Mesenchymal stem cell (in vitro differentiated cells and primary cell): ENCODE measurements around the gene GPR152.
"Not testable (repeated sequence)": the region's sequence is repeated elsewhere in the genome, so short reads cannot be mapped to it uniquely, and the experiment has no call there.

Experiments
- DNase-seq: peaks from one replicate; pipeline ENCODE4 v3.0.0-alpha.2; 2013
- H2AFZ ChIP-seq: one replicate; pipeline ENCODE4 v1.6.1; 2013; ENCODE audit warnings: low read depth, mild to moderate bottlenecking, control low read depth, inconsistent platforms, low read length, moderate library complexity
- H2AK5ac ChIP-seq: 2 replicates; pipeline ENCODE4 v1.6.1; 2013; ENCODE audit warnings: low read length, moderate library complexity, mild to moderate bottlenecking, inconsistent platforms; ENCODE audit not compliant: severe bottlenecking
- H2BK120ac ChIP-seq: one replicate; pipeline ENCODE4 v1.6.1; 2013; ENCODE audit warnings: low read depth, mild to moderate bottlenecking, inconsistent platforms, low read length, moderate library complexity
- H2BK12ac ChIP-seq, 2 experiments: one replicate each; pipeline ENCODE4 v1.6.1; 2013; ENCODE audit warnings: inconsistent platforms in 2 of 2, low read length in 2 of 2, mild to moderate bottlenecking in 2 of 2, moderate library complexity in 2 of 2, control low read depth in 1 of 2
- H2BK15ac ChIP-seq: one replicate; pipeline ENCODE4 v1.6.1; 2013; ENCODE audit warnings: mild to moderate bottlenecking, low read depth, inconsistent platforms; ENCODE audit not compliant: poor library complexity, severe bottlenecking
- H2BK5ac ChIP-seq: 2 replicates; pipeline ENCODE4 v1.6.1; 2013; ENCODE audit warnings: low read depth, mild to moderate bottlenecking, low read length, control low read depth, inconsistent platforms; ENCODE audit not compliant: poor library complexity, severe bottlenecking
- H3K14ac ChIP-seq, 2 experiments: one replicate each; pipeline ENCODE4 v1.6.1; 2013; ENCODE audit warnings: inconsistent platforms in 2 of 2, low read length in 2 of 2, control low read depth in 1 of 2, mild to moderate bottlenecking in 1 of 2, moderate library complexity in 1 of 2
- H3K18ac ChIP-seq, 2 experiments: one replicate each; pipeline ENCODE4 v1.6.1; 2013; ENCODE audit warnings: inconsistent platforms in 2 of 2, low read length in 2 of 2, control low read depth in 1 of 2, low read depth in 1 of 2, mild to moderate bottlenecking in 1 of 2
- H3K23ac ChIP-seq, 2 experiments: one replicate each; pipeline ENCODE4 v1.6.1; 2013; ENCODE audit warnings: inconsistent platforms in 2 of 2, low read length in 2 of 2, mild to moderate bottlenecking in 2 of 2, moderate library complexity in 2 of 2, control low read depth in 1 of 2
- H3K27ac ChIP-seq: 2 replicates; pipeline ENCODE4 v1.5.1; 2013; ENCODE audit warnings: mild to moderate bottlenecking, moderate library complexity, low read length, control low read depth, inconsistent platforms; ENCODE audit not compliant: poor library complexity, severe bottlenecking
- H3K27me3 ChIP-seq, 2 experiments: 2 replicates each; pipeline versions ENCODE4 v1.6.1 to v1.7.0; 2013; ENCODE audit warnings: low read length in 2 of 2, mild to moderate bottlenecking in 2 of 2, moderate library complexity in 2 of 2, control low read depth in 1 of 2, inconsistent platforms in 1 of 2; ENCODE audit not compliant: control insufficient read depth in 1 of 2, insufficient read depth in 1 of 2
- H3K36me3 ChIP-seq, 2 experiments: 2 replicates each; pipeline versions ENCODE4 v1.6.1 to v1.7.0; 2013; ENCODE audit warnings: low read length in 2 of 2, control low read depth in 1 of 2, inconsistent platforms in 1 of 2, low read depth in 1 of 2, mild to moderate bottlenecking in 1 of 2; ENCODE audit not compliant: insufficient read depth in 2 of 2, control insufficient read depth in 1 of 2
- H3K4ac ChIP-seq, 2 experiments: one replicate each; pipeline ENCODE4 v1.6.1; 2013; ENCODE audit warnings: inconsistent platforms in 2 of 2, low read length in 2 of 2, mild to moderate bottlenecking in 2 of 2, moderate library complexity in 2 of 2, control low read depth in 1 of 2, low read depth in 1 of 2
- H3K4me1 ChIP-seq: 2 replicates; pipeline ENCODE4 v1.6.1; 2013; ENCODE audit warnings: low read depth, low read length, control low read depth; ENCODE audit not compliant: control insufficient read depth, insufficient read depth
- H3K4me2 ChIP-seq: 2 replicates; pipeline ENCODE4 v1.6.1; 2013; ENCODE audit warnings: low read length, mild to moderate bottlenecking, inconsistent platforms; ENCODE audit not compliant: poor library complexity, severe bottlenecking
- H3K4me3 ChIP-seq, 2 experiments: 2 replicates each; pipeline versions ENCODE4 v1.5.1 to v1.7.0; 2013; ENCODE audit warnings: low read length in 2 of 2, mild to moderate bottlenecking in 2 of 2, control low read depth in 1 of 2, low read depth in 1 of 2; ENCODE audit not compliant: insufficient read depth in 1 of 2
- H3K79me1 ChIP-seq: replicated peaks from 2 replicates; pipeline ENCODE4 v1.6.1; 2013; ENCODE audit warnings: mild to moderate bottlenecking, control low read depth, low read length, inconsistent platforms; ENCODE audit not compliant: poor library complexity, severe bottlenecking
- H3K9ac ChIP-seq: 2 replicates; pipeline ENCODE4 v1.7.0; 2013; ENCODE audit warnings: mild to moderate bottlenecking, low read length, moderate library complexity
- H3K9me3 ChIP-seq: 2 replicates; pipeline ENCODE4 v1.7.0; 2013; ENCODE audit warnings: mild to moderate bottlenecking, low read length; ENCODE audit not compliant: control insufficient read depth
- H4K8ac ChIP-seq: one replicate; pipeline ENCODE4 v1.6.1; 2013; ENCODE audit warnings: inconsistent platforms, mild to moderate bottlenecking, low read length, moderate library complexity
- H4K91ac ChIP-seq: one replicate; pipeline ENCODE4 v1.6.1; 2013; ENCODE audit warnings: mild to moderate bottlenecking, low read length, inconsistent platforms
- WGBS: methylation state at CpG from one replicate; pipeline ENCODE4 v1.1.7; 2013; ENCODE audit warnings: mixed read lengths; 5-methylcytosine and 5-hydroxymethylcytosine counted together

Gene GPR152

DNA sequence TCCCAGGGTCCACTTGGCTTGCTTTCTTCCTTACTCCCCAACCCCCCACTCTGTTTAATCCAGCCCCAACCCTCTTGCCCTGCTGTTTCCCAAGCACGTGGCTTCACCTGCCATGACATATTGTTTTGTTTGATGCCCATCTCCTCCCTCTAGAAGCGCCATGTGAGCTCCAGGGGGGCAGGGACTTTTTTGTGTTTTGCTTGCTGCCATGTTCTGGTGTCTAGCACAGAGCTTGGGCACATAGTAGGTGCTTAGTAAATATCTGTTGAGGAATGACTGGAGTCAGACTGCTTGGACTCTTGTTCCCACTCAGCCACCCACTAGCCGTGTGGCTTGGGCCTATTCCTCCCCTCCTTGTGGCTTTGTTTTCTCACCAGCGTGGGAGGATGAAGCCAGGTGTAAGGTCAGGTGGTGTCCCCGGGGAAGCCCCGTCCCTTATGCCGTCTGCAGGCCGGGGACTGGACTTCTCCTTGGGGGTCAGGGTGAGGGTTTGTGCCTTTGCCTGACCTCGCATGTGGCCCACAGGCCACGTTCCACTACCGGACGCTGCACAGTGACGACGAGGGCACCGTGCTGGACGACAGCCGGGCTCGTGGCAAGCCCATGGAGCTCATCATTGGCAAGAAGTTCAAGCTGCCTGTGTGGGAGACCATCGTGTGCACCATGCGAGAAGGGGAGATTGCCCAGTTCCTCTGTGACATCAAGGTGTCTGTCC lies 34.1 kb upstream of the GPR152 start:
- no peak overlapping the region for H2BK12ac ChIP-seq

DNA sequence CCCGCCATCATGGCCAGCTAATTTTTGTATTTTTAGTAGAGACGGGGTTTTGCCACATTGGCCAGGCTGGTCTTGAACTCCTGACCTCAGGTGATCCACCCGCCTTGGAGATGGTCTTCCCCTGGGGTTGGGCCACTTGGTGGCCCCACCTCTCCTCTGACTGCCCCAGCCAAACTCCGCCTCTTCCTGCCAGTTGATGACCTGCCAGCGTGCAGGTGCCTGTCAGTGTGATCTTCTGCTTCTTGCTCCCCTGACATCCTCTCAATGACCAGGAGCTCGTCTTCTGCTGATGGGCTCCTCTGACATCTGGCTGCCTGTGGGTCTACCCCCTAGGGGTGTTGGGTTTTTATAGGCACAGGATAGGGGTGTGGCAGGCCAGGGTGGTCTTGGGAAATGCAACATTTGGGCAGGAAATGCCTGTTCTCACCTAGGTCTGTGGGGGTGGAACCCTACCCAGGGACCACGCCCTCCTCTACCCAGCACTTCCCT lies 33.4 kb upstream of the GPR152 start:
- H3K4me3 ChIP-seq, H4K91ac ChIP-seq, H2BK5ac ChIP-seq, H2BK12ac ChIP-seq, H3K4me2 ChIP-seq, H3K27me3 ChIP-seq, H4K8ac ChIP-seq, H3K9me3 ChIP-seq, H2BK15ac ChIP-seq, H3K18ac ChIP-seq, H2AFZ ChIP-seq, H3K14ac ChIP-seq, H3K23ac ChIP-seq, H3K9ac ChIP-seq, H3K4ac ChIP-seq, H2AK5ac ChIP-seq, H3K27ac ChIP-seq, H2BK120ac ChIP-seq, DNase-seq: not testable (repeated sequence)
- Histone ChIP-seq H3K4me1 (peaks cover 29% of the 10 kb centered on the region), H3K79me1 (peaks cover 23% of the 10 kb centered on the region), H3K36me3 (peaks cover 25 to 40% of the 10 kb centered on the region in 2 experiments)
- WGBS, result 96% methylated on average over 5 of the region's 7 CpGs

More for the DNA sequence above, 34.1 kb upstream of the GPR152 start:
- H2BK15ac ChIP-seq, result no peak overlapping the region
- no peak for DNase-seq
- H3K4ac ChIP-seq, result no peak overlapping the region
- H3K27ac ChIP-seq, result no peak overlapping the region
- H2BK5ac ChIP-seq, result no peak overlapping the region
- H3K36me3 ChIP-seq, result peaks cover 28 to 47% of the 10 kb centered on the region in 2 experiments
- no peak overlapping the region for H4K91ac ChIP-seq
- H3K9me3 ChIP-seq, result no peaks in the 10 kb centered on the region
- no peak overlapping the region for H3K4me2 ChIP-seq
- no peak overlapping the region for H3K4me3 ChIP-seq
- H3K27me3 ChIP-seq, result no peaks in the 10 kb centered on the region
- no peak overlapping the region for H2BK120ac ChIP-seq
- no peak overlapping the region for H2AFZ ChIP-seq
- H3K9ac ChIP-seq, result no peak overlapping the region
- H3K23ac ChIP-seq, result no peak overlapping the region
- H4K8ac ChIP-seq, result no peak overlapping the region
- peaks cover 29% of the 10 kb centered on the region for H3K4me1 ChIP-seq
- peaks cover 23% of the 10 kb centered on the region for H3K79me1 ChIP-seq
- H3K18ac ChIP-seq, result no peak overlapping the region
- WGBS, result 95% methylated on average over 20 of the region's 20 CpGs
- no peak overlapping the region for H2AK5ac ChIP-seq
- no peak overlapping the region for H3K14ac ChIP-seq

DNA sequence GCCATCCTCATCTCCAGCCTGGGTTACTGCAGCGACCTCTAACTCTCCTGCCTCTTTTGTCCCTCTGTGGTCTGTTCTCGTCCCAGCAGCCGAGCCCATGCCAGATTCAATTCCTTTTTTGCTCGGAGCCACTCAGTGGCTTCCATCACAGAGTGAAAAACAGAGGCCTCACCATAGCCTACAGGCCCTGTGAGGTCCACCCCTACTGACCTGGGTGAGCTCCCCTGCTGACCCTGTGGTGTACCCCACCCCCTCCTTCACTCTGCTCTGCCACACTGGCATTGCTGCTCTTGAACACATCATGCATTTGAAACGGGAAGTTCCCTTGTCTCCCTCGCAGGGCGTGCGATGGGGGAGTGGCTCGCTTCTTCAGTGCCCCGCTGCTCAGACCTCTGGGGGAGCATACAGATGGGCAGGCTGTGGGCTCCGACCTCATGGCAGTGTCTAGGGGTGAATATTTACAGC lies 32.4 kb upstream of the GPR152 start:
- Histone ChIP-seq H3K18ac (no peak overlapping the region), H3K36me3 (peaks cover 16 to 30% of the 10 kb centered on the region in 2 experiments), H3K4me2 (no peak overlapping the region), H3K27me3 (no peaks in the 10 kb centered on the region), H3K4ac (no peak overlapping the region), H4K91ac (no peak overlapping the region), H2BK5ac (no peak overlapping the region), H2AK5ac (no peak overlapping the region), H2AFZ (no peak overlapping the region), H3K79me1 (peaks cover 23% of the 10 kb centered on the region), H3K23ac (no peak overlapping the region), H2BK15ac (no peak overlapping the region), H3K27ac (no peak overlapping the region), H3K4me1 (peaks cover 19% of the 10 kb centered on the region), H3K4me3 (no peak overlapping the region), H3K9ac (no peak overlapping the region), H4K8ac (no peak overlapping the region), H2BK120ac (no peak overlapping the region), H2BK12ac (no peak overlapping the region), H3K9me3 (no peaks in the 10 kb centered on the region), H3K14ac (no peak overlapping the region)
- WGBS, result 94% methylated on average over 11 of the region's 11 CpGs
- no peak for DNase-seq

DNA sequence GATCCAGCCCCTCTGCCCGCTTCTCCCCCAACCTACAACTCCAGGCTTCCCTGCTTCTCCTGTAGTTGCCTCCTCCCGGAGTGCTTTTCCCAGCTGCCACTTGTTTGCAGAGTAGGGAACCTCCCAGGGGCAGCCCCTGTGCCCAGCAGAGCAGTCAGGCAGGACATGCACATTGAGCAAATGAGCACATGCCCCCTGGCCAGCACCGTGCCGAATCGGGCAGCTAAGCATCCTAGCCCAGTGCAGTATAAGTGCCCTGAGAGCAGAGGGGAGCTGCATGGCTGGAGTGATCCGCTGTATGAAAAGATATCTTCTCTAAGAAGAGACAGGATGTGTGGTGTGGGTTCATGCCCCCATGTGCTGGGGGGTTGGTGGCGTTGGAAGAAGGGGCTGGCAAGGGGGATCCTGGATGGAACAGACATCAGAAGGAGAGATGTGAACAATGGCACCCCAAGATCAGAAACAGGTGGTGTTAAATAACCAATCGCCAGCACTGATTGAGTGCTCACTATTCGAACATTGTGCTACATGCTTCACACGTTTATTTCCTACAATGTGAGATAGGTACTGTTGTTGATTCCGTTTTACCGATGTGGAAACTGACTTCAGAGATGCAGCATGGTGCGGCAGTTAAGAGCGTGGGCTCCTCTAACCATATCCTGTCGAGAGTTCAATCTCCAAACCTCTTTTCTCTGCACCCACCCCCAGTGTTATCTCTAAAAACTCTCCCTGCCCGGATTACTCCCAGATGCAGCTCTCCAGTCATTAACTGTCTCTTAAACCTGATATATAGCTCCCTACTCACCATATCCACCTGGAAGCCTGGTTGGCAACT lies 31.5 kb upstream of the GPR152 start:
- peaks cover 23% of the 10 kb centered on the region for H3K79me1 ChIP-seq
- H3K4me1 ChIP-seq, result peaks cover 19% of the 10 kb centered on the region
- H3K27ac ChIP-seq, result no peak overlapping the region
- no peak overlapping the region for H2AFZ ChIP-seq
- H2AK5ac ChIP-seq, result no peak overlapping the region
- no peak overlapping the region for H3K4ac ChIP-seq
- no peaks in the 10 kb centered on the region for H3K9me3 ChIP-seq
- H3K14ac ChIP-seq, result no peak overlapping the region
- no peak overlapping the region for H2BK120ac ChIP-seq
- no peak for DNase-seq
- no peak overlapping the region for H4K91ac ChIP-seq
- 93% methylated on average over 16 of the region's 16 CpGs for WGBS
- H2BK5ac ChIP-seq, result no peak overlapping the region
- no peak overlapping the region for H3K18ac ChIP-seq
- H3K4me2 ChIP-seq, result peak overlapping the region; percentile 66
- peaks cover 15 to 22% of the 10 kb centered on the region in 2 experiments for H3K36me3 ChIP-seq
- H3K9ac ChIP-seq, result no peak overlapping the region
- H3K23ac ChIP-seq, result peak overlapping the region in 1 of 2 experiments; percentile 23
- peak overlapping the region in 1 of 2 experiments; percentile 82 for H3K4me3 ChIP-seq
- no peak overlapping the region for H4K8ac ChIP-seq
- no peak overlapping the region for H2BK12ac ChIP-seq
- no peak overlapping the region for H2BK15ac ChIP-seq
- H3K27me3 ChIP-seq, result no peaks in the 10 kb centered on the region
